Muscle of leg (tissue), 16 donors: ENCODE measurements around the gene ANK2. TPM values are rescaled to one million over a fixed set of nuclear protein-coding genes. Genes with fewer than 3 reads are reported as not detected.

Source experiments
- DNase-seq: peaks from one replicate; pipeline ENCODE4 v3.0.0; 2013
- H3K27ac ChIP-seq: one replicate; pipeline ENCODE4 v1.5.1; 2013; ENCODE audit warnings: mild to moderate bottlenecking, low read length, control low read depth
- H3K27me3 ChIP-seq: one replicate; pipeline ENCODE4 v1.6.1; 2013; ENCODE audit warnings: low read length; ENCODE audit not compliant: control insufficient read depth, insufficient read depth
- H3K36me3 ChIP-seq: one replicate; pipeline ENCODE4 v1.6.1; 2013; ENCODE audit warnings: low read length; ENCODE audit not compliant: control insufficient read depth, insufficient read depth
- H3K4me1 ChIP-seq: one replicate; pipeline ENCODE4 v1.6.1; 2013; ENCODE audit warnings: low read length; ENCODE audit not compliant: control insufficient read depth, insufficient read depth
- H3K4me3 ChIP-seq: one replicate; pipeline ENCODE4 v1.5.1; 2013; ENCODE audit warnings: low read length, control low read depth
- H3K9me3 ChIP-seq: replicated peaks from 2 replicates; pipeline ENCODE4 v1.6.1; 2013; ENCODE audit warnings: low read depth, low read length; ENCODE audit not compliant: control insufficient read depth
- WGBS: methylation state at CpG from one replicate; pipeline ENCODE4 v1.1.5; 2013; ENCODE audit warnings: missing lambda C conversion rate; ENCODE audit not compliant: insufficient coverage; 5-methylcytosine and 5-hydroxymethylcytosine counted together
- long read RNA-seq, 11 donors: transcript quantifications; one replicate each; lab custom pipeline, GENCODE V29; 2026
- polyA plus RNA-seq, 8 donors: library from polyadenylated mRNA; unstranded; fragments of 120-200 nt; gene quantifications; one replicate each; pipeline versions ENCODE4 v1.2.1 to v1.2.3, GENCODE V29; 2013; ENCODE audit warnings: inconsistent platforms in 1 of 8, low replicate concordance in 1 of 8; ENCODE audit not compliant: insufficient read length in 8 of 8, insufficient read depth in 1 of 8
- total RNA-seq: library from RNA; stranded (reverse); fragments of 120-200 nt; gene quantifications from one replicate; pipeline ENCODE4 v1.2.4, GENCODE V29; 2013

ANK2 gene
- total RNA-seq (282 TPM), polyA plus RNA-seq (100 to 1,000 TPM; 160 to 285 (median 230) TPM)
- long read RNA-seq, donor 1, partial matches to known transcripts = 30 of 30 reads
- long read RNA-seq, donor 1, other reads (novel, unspliced or antisense) = 0 of 30 reads
- long read RNA-seq, donor 2 = 0 reads
- long read RNA-seq, donor 3, partial matches to known transcripts = 0 of 1 reads
- long read RNA-seq, donor 3, other reads (novel, unspliced or antisense) = 0 of 1 reads
- long read RNA-seq, donor 4, partial matches to known transcripts = 16 of 19 reads
- long read RNA-seq, donor 4, other reads (novel, unspliced or antisense) = 0 of 19 reads
- long read RNA-seq, donor 5, partial matches to known transcripts = 8 of 10 reads
- long read RNA-seq, donor 5, other reads (novel, unspliced or antisense) = 0 of 10 reads
- long read RNA-seq, donor 6, partial matches to known transcripts = 0 of 2 reads
- long read RNA-seq, donor 6, other reads (novel, unspliced or antisense) = 0 of 2 reads
- long read RNA-seq, donor 7, partial matches to known transcripts = 0 of 2 reads
- long read RNA-seq, donor 7, other reads (novel, unspliced or antisense) = 0 of 2 reads
- long read RNA-seq, donor 8 = 0 reads
- long read RNA-seq, donor 9, partial matches to known transcripts = 0 of 1 reads
- long read RNA-seq, donor 9, other reads (novel, unspliced or antisense) = 0 of 1 reads
- long read RNA-seq, donor 10, partial matches to known transcripts = 5,229 of 5,230 reads
- long read RNA-seq, donor 10, other reads (novel, unspliced or antisense) = 0 of 5,230 reads
- long read RNA-seq, donor 11, partial matches to known transcripts = 0 of 1 reads
- long read RNA-seq, donor 11, other reads (novel, unspliced or antisense) = 0 of 1 reads

DNA sequence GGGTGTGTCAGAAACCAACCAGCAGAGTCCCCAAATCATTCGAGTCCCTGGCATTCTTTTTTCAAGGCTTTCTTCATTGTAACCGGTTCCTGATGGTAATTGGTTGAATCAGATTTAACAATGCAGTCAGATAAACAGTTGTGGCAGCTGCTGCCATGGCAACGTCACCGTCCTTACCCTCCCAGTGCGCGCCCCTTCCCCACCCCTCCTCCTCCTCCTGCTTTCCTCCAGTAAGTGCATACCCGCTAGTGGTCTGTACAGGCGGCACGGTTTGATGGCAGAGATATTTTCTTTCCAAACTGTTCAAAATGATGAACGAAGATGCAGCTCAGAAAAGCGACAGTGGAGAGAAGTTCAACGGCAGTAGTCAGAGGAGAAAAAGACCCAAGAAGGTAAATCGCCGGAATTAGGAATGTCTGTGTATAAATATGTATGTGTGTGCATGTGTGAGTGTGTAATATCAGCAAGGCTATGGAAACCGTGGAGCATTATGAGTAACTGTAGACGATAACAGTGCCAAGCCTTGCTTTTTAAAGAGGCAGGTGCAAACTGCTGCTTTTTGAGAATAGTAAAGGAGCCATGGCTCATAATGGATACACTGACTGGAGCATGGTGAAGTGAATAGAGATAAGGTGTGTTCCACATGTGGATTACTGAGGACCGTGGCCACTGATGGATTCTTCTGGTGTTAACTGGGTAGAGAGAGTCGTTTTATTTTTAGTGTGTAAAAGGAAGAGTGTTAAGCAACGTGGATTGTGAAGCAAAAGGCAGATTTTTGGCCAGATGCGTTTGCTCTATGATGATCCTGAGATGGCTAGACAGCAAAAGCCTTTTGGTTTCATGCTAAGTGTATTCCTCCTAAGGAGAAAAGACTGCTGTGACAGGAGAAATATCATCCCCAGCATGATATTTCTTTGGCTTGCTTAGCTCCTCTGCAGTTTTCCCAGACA lies at the start of gene ANK2:
TSS of gene ANK2 (plus strand) at position 233 of the 950 bp plus-strand sequence. CDS start at position 309, 76 bp downstream.
- Histone ChIP-seq H3K4me1 (peaks cover 3% of the 10 kb centered on the region), H3K4me3 (peak within 1 kb of the TSS; percentile 43), H3K9me3 (no peaks in the 10 kb centered on the region), H3K27ac (peak within 1 kb of the TSS; percentile 68), H3K36me3 (no peaks in the 10 kb centered on the region), H3K27me3 (no peaks in the 10 kb centered on the region)
- 26% methylated on average over 18 of the region's 20 CpGs for WGBS
- peak; percentile 57 for DNase-seq

DNA sequence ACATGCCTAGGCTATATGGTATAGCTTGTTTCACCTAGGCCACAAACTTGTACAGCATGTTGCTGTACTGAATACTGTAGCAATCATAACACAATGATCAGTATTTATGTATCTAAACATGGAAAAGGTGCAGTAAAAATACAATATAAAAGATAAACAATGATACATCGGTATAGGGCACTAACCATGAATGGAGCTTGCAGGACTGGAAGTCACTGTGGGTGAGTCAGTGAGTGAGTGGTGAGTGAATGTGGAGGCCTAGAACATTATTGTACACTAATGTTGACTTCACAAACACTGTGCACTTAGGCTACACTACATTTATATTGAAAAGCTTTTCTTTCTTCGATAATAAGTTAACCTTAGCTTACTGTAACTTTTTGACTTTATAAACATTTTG lies 45.6 kb upstream of the ANK2 start:
- WGBS = no CpG with 5 or more reads among the region's 2 CpGs

DNA sequence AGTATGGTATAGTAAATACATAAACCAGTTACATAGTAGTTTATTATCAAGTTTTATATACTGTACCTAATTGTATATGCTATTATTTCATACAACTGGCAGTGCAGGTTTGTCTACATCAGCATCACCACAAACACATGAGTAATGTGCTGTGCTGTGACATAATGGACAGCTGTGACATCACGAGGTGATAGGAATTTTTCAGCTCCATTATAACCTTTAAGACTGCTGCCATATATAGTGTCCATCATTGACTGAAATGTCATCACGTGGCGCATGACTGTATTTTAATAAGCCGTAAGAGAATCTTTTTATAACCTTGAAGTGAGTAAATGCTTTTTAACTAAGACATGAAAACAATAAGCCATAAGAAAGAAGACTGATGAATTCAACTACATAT lies 44.8 kb upstream of the ANK2 start:
- H3K9me3 ChIP-seq = no peaks in the 10 kb centered on the region
- no peak overlapping the region for H3K27ac ChIP-seq
- H3K36me3 ChIP-seq = peaks cover 2% of the 10 kb centered on the region
- no peak overlapping the region for H3K4me3 ChIP-seq
- DNase-seq = no peak
- no CpG with 5 or more reads among the region's 4 CpGs for WGBS
- no peaks in the 10 kb centered on the region for H3K27me3 ChIP-seq
- H3K4me1 ChIP-seq = no peaks in the 10 kb centered on the region

More for the DNA sequence above, 45.6 kb upstream of the ANK2 start:
- H3K27me3 ChIP-seq = no peaks in the 10 kb centered on the region
- no peak for DNase-seq
- no peak overlapping the region for H3K4me3 ChIP-seq
- no peaks in the 10 kb centered on the region for H3K9me3 ChIP-seq
- H3K27ac ChIP-seq = no peak overlapping the region
- H3K4me1 ChIP-seq = no peaks in the 10 kb centered on the region
- peaks cover 2% of the 10 kb centered on the region for H3K36me3 ChIP-seq

DNA sequence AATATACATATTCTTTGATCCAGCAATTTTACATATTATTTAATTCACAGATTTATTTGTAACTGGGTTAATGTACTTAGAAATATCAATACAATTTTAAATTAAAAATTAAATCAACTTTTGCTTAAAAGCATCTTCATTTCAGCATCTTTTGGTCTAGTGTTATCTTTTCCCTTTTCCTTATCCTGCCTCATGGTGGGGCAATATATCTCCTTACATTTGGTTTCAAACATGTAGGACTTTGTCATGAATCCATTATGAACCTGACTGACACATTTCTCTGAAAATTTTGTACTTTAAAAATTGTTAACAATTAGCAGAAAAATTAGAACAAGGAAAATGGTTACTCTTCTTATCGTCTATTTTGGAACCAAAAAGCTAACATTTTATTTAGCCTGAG lies 42.8 kb upstream of the ANK2 start:
- WGBS = no CpG with 5 or more reads among the region's 1 CpG

DNA sequence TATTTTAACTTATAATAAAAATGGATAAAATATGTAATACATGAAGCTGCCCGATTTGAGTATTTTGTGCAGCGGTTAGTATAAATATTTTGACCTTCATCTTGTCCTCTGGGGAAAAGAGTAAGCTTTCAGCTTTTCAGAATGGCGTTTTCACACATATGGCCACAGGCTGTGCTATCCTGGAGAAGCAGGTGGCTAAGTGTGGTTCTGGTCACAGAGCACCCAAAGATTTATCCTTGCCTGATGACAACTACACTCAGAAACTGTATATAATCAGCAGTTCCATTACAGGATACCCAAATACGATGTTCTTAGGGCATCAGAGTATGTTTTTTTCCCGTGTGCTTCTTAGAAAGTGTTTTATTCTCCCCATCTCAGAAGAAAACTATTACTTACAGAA lies 42.3 kb upstream of the ANK2 start:
- H3K4me3 ChIP-seq = no peak overlapping the region
- H3K9me3 ChIP-seq = no peaks in the 10 kb centered on the region
- WGBS = 92% methylated on average over 2 of the region's 5 CpGs
- no peak overlapping the region for H3K27ac ChIP-seq
- no peaks in the 10 kb centered on the region for H3K4me1 ChIP-seq
- no peaks in the 10 kb centered on the region for H3K27me3 ChIP-seq
- no peak for DNase-seq
- peaks cover 2% of the 10 kb centered on the region for H3K36me3 ChIP-seq

More for the DNA sequence above, 42.8 kb upstream of the ANK2 start:
- no peak overlapping the region for H3K4me3 ChIP-seq
- DNase-seq = no peak
- no peak overlapping the region for H3K27ac ChIP-seq
- H3K9me3 ChIP-seq = no peaks in the 10 kb centered on the region
- no peaks in the 10 kb centered on the region for H3K27me3 ChIP-seq
- H3K4me1 ChIP-seq = no peaks in the 10 kb centered on the region
- peaks cover 2% of the 10 kb centered on the region for H3K36me3 ChIP-seq

DNA sequence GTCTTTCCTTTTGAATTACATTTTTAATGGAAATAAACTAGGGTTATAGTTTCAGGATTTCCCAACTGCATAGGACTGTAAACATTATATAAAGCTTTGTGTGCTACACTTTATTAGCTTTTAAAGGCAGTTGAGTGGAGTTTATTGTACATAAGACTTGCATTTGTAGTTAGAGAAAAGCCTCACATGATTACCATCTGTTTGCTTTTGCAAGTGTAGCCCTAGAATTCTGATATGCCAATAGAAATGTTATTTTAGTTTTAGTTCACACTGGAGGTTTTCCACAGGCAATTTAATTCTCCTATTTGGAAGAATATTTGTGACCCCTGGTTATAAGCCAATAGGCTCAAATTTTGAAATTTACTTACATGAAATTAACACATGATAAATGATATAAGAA lies 41.3 kb upstream of the ANK2 start:
- no peak for DNase-seq

DNA sequence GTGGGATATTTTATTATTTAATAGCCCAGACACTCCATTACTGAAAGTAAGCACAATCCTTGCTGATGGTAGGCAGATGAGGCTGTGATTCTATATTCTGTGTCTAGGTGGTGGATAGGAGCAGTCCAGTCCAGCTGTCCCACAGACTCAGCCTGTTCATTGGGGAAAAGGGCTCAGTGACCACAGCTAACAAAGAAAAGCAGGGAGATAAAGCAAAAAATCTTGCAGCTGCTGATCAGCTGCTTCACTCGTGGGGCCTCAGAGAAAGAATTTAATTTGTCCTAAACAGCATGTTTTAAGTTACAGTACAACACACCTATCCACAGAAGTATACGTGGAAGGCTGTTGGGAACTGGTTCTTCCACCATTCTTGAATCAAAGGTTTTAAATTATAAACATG lies 40.7 kb upstream of the ANK2 start:
- H3K27me3 ChIP-seq = no peaks in the 10 kb centered on the region
- no peaks in the 10 kb centered on the region for H3K4me1 ChIP-seq
- H3K27ac ChIP-seq = peak overlapping the region; percentile 49
- H3K36me3 ChIP-seq = peaks cover 2% of the 10 kb centered on the region
- no CpG with 5 or more reads among the region's 2 CpGs for WGBS
- no peak overlapping the region for H3K4me3 ChIP-seq
- no peaks in the 10 kb centered on the region for H3K9me3 ChIP-seq
- peak; percentile 66 for DNase-seq

More for the DNA sequence above, 41.3 kb upstream of the ANK2 start:
- Histone ChIP-seq H3K27me3 (no peaks in the 10 kb centered on the region), H3K27ac (no peak overlapping the region), H3K4me1 (no peaks in the 10 kb centered on the region), H3K36me3 (peaks cover 2% of the 10 kb centered on the region), H3K4me3 (no peak overlapping the region), H3K9me3 (no peaks in the 10 kb centered on the region)

DNA sequence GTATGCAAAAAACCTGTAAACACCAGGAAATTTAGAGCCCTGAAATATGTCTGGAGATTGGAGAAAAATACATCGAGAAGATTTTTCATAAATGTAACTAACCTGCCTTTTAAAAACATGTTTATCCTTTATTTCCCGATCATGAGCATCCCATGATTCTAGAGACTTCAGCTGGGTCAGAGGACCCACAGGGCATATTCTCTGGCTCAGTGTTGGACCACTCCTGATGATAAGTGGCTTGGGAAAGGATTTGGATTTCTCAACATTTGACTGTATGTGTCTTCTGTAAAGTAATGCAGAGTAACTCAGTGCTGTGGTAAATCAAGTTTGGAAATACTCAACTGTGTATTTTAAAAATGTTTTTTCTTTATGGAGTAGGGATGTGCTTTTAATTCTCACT lies 40.0 kb upstream of the ANK2 start:
- Histone ChIP-seq H3K4me3 (no peak overlapping the region), H3K4me1 (no peaks in the 10 kb centered on the region), H3K27me3 (no peaks in the 10 kb centered on the region), H3K27ac (no peak overlapping the region), H3K36me3 (peaks cover 2% of the 10 kb centered on the region), H3K9me3 (no peaks in the 10 kb centered on the region)
- DNase-seq = no peak
- WGBS = no CpG with 5 or more reads among the region's 2 CpGs

DNA sequence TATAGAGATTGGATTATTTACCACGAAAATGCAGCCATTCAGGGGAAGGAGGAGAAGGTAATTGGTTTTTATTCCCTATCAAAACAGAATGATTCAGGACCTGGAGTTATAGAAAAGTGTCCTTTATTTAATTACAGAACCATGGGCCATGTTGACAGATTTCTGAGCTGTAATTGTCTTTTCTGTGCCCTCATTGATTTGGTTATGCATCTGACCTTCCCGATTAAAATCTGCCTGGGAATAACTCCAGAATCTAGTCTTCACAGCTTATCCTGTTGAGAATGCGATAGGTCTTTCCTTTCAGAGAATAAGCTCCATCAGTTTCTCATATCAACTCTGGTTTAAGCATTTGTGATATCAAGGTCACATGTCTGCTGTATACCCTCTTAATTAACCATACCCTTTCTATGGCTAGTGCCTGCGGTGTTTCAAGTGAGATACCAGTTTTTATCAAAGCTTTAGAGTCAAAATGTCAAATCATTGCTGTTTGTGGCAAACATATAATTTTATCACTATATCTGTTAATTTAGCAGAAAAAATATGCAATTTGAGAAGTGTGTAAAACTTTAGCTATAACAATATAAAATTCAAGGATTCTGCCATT lies 37.2 kb upstream of the ANK2 start:
- Histone ChIP-seq H3K27ac (no peak overlapping the region), H3K4me3 (no peak overlapping the region), H3K27me3 (no peaks in the 10 kb centered on the region), H3K36me3 (no peaks in the 10 kb centered on the region), H3K9me3 (no peaks in the 10 kb centered on the region), H3K4me1 (no peaks in the 10 kb centered on the region)
- DNase-seq = no peak
- WGBS = no CpG with 5 or more reads among the region's 4 CpGs
